Kidney (tissue), 14 donors: ENCODE measurements around the gene CTDP1. TPM values are rescaled to one million over a fixed set of nuclear protein-coding genes. Genes with fewer than 3 reads are reported as not detected.

Experiments used
- DNase-seq, 5 donors: peaks; one replicate each; pipeline ENCODE4 v3.0.0-alpha.2; 2013 to 2020
- FAIRE-seq: peaks from 2 replicates; lab custom pipeline; 2012; peaks lifted over from hg19 to GRCh38; lab: Jason Lieb, UNC
- H3K27ac ChIP-seq, 2 donors: one replicate each; pipeline ENCODE4 v1.7.0; 2013; ENCODE audit warnings: low read depth in 2 of 2, low read length in 2 of 2, inconsistent platforms in 1 of 2
- H3K27me3 ChIP-seq: one replicate; pipeline ENCODE4 v1.7.1; 2013; ENCODE audit warnings: low read length, inconsistent platforms; ENCODE audit not compliant: control insufficient read depth, insufficient read depth
- H3K36me3 ChIP-seq, 3 donors: one replicate each; pipeline versions ENCODE4 v1.7.0 to v1.7.1; 2013; ENCODE audit warnings: low read length in 3 of 3, control low read depth in 1 of 3, inconsistent platforms in 1 of 3; ENCODE audit not compliant: insufficient read depth in 3 of 3, control insufficient read depth in 2 of 3
- H3K4me1 ChIP-seq, 3 donors: one replicate each; pipeline versions ENCODE4 v1.7.0 to v1.7.1; 2013; ENCODE audit warnings: low read length in 3 of 3, inconsistent platforms in 1 of 3, low read depth in 1 of 3; ENCODE audit not compliant: control insufficient read depth in 2 of 3, insufficient read depth in 2 of 3
- H3K4me3 ChIP-seq, 3 donors: one replicate each; pipeline versions ENCODE4 v1.7.0 to v1.8.1; 2013; ENCODE audit warnings: low read length in 3 of 3, control low read depth in 1 of 3, inconsistent platforms in 1 of 3
- H3K9ac ChIP-seq, 3 donors: one replicate each; pipeline versions ENCODE4 v1.7.0 to v1.7.1; 2013; ENCODE audit warnings: low read length in 3 of 3, control low read depth in 1 of 3, inconsistent platforms in 1 of 3
- H3K9me3 ChIP-seq, 3 donors: one replicate each; pipeline versions ENCODE4 v1.7.0 to v1.7.1; 2013; ENCODE audit warnings: low read length in 3 of 3, control low read depth in 1 of 3, inconsistent platforms in 1 of 3; ENCODE audit not compliant: control insufficient read depth in 2 of 3, insufficient read depth in 1 of 3
- CTCF ChIP-seq: IDR thresholded peaks from 3 replicates; pipeline ENCODE4 v1.5.1; 2012; ENCODE audit warnings: mild to moderate bottlenecking, moderate library complexity, borderline replicate concordance; ENCODE audit not compliant: insufficient read depth; ENCODE audit errors: extremely low read depth
- intact Hi-C: fragments of 100-400 bp; cut with DNase I; formaldehyde crosslinking; loops from one replicate; pipeline ENCODE4 v1.11.1; 2022
- polyA plus RNA-seq: library from polyadenylated mRNA; stranded (reverse); fragments of 350-450 nt; fragmentation: Illumina TruSeq; extraction: RNeasy Lipid Tissue Mini Kit (QIAGEN cat#74804); gene quantifications from one replicate; pipeline ENCODE4 v1.2.3, GENCODE V29; 2014; ENCODE audit warnings: low read depth, low replicate concordance; ENCODE audit not compliant: insufficient read depth
- total RNA-seq: library from RNA; stranded (reverse); fragmentation: NEBNext Ultra II Directional; extraction: Animal tissue kit (Norgen Biotek cat#: 25700); gene quantifications from one replicate; pipeline ENCODE4 v1.2.1, GENCODE V29; 2021
- donor health status: control.
- donor health status: control.
- donor health status: control.
- donor health status: control.
- donor health status: control.
- donor health status: DM: yes; HTN: yes; CAD: no.
- donor health status: Normal renal cell carcinoma (clear cell type).

The CTDP1 gene
- total and polyA plus RNA-seq, 2 donors from 2014 or later = 11.1 to 21.8 TPM

DNA sequence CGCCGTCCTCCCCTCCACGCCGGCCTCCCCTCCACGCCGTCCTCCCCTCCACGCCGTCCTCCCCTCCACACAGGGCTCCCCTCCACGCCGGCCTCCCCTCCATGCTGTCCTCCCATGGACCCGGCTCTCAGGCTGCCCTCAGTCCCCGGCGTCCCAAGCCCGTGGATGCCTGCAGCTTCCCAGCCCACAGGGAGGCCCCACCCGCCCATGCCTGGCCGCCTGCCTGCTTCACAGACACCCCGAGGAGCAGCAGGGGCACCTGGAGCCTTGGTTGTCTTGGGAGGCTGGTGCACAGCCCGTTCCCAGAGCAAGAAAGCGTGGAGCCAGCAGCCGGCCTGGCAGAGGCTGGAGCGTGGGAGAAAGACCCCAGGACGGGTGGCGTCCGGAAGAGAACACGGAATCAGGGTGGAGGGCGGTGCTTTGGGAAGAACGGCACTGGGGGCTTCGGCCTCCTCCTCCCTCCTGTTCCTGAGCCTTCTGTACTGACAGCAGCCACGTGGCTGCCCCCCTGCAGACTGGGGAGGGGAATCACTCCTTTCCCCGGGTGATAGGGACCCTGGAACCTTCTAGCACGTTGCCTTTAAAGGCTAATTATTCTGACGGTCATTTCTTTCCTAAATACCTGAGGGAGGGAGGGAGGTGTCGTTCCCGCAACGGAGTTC, 92.0 kb downstream of the CTDP1 start:
- Histone ChIP-seq H3K4me1 (no peaks in the 10 kb centered on the region), H3K36me3 (no peaks in the 10 kb centered on the region), H3K27ac (no peak overlapping the region), H3K9ac (no peak overlapping the region), H3K4me3 (no peak overlapping the region), H3K9me3 (peaks cover 0 to 9% (median 0%) of the 10 kb centered on the region in 3 donors), H3K27me3 (no peaks in the 10 kb centered on the region)
- intact Hi-C loops = no loop called here
- no peak for TF ChIP-seq CTCF
- FAIRE-seq (no peak), DNase-seq (peak in 1 of 5 donors; percentile 39)

DNA sequence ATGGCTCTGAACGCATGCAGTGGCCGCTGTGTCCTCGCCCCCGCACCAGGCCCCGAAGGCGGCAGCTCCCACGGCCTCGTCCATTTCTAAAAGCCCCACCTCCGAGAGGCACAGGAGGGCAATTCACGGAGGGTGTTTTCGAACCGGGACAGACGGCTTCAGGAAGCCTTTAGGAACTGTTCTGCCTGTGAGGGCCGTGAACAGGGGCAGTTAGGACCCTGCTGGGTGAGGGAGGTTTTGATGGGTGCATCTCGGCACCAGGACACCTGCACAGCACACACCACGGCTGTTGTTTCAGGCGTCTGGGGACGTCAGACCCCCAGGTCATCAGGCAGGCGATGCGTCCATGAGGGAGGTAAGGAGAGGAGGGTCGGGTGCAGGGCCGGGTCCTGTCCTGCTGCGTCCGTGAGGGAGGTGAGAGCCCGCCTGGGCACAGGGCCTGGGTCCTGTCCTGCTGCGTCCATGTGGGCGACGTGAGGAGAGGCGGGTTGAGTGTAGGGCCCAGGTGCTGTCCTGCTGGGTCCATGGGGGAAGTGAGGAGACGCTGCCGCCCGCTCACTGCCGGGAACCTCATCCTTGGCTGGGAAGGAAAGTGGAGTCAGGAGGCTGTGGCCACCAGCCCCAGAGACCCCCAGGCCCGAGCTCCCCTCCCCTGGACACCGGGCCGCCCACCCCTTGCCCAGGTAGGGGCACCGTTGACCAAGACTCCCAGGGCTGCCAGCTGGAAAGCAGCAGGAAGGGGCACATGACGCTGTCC, 92.7 kb downstream of the CTDP1 start:
- peak in 2 of 5 donors; percentile 29 to 37 for DNase-seq
- no peak for FAIRE-seq

DNA sequence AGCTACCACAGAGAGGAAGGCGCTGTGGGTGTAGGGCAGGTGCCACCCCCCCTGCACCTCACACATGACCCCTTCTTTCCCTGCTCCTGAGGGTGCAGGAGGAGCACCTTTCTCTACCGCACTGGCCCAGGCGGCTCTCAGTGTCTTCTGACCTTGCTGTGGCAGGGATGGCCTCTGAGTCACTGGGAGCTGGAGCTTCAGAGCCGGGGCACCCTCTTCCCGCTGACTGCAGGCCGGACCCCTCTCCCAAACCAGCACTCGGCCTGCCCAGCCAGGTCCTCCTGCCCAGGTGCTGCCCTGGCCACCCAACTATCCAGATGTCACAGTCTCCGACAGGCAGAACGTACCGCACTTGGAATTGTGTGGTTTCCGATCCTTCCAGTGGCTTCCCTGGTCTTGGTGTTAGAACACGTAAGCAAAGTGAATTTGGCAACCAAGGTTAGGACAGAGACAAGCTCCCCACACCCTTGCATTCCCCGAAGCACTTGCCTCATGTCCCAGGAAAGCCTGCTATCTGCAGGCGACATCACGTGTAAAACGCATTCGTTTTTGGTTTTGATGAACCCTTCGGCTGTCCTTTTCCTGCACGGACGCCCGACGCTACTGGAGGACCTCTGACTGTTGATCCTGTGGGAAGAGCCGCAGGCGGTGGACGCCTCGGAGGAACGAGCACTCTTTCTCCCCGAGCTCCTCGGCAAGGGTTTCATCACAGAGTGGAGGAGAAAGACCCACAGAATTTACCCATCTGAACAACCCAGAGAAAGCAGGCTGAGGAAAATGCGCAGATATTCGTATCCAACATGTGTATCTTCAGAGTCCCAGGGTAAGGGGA, 93.5 kb downstream of the CTDP1 start:
- Histone ChIP-seq H3K27ac (no peak overlapping the region), H3K27me3 (no peaks in the 10 kb centered on the region), H3K9ac (no peak overlapping the region), H3K4me3 (no peak overlapping the region), H3K36me3 (no peaks in the 10 kb centered on the region), H3K4me1 (no peaks in the 10 kb centered on the region), H3K9me3 (peaks cover 0 to 6% (median 0%) of the 10 kb centered on the region in 3 donors)
- no peak for FAIRE-seq
- intact Hi-C loops = no loop called here
- TF ChIP-seq CTCF = no peak
- DNase-seq = no peak

More for the DNA sequence above, 92.7 kb downstream of the CTDP1 start:
- TF ChIP-seq CTCF = no peak
- H3K36me3 ChIP-seq = no peaks in the 10 kb centered on the region
- no peaks in the 10 kb centered on the region for H3K27me3 ChIP-seq
- no peaks in the 10 kb centered on the region for H3K4me1 ChIP-seq
- no peak overlapping the region for H3K4me3 ChIP-seq
- no peak overlapping the region for H3K27ac ChIP-seq
- intact Hi-C loops = no loop called here
- no peak overlapping the region for H3K9ac ChIP-seq
- H3K9me3 ChIP-seq = peaks cover 0 to 9% (median 0%) of the 10 kb centered on the region in 3 donors
